Spleen (tissue), 7 donors: ENCODE results near the gene EXOC4.

Experiments
- POLR2A ChIP-seq, 3 donors: fragments of 450-650 bp; IDR thresholded peaks; one replicate each; pipeline ENCODE4 v1.5.1; 2017; ENCODE audit warnings: antibody characterized with exemption in 3 of 3, mild to moderate bottlenecking in 1 of 3
- POLR2AphosphoS5 ChIP-seq, 3 donors: sonication (generic); formaldehyde crosslinking; IDR thresholded peaks; one replicate each; pipeline ENCODE4 v1.5.1; 2017; ENCODE audit warnings: antibody characterized with exemption in 3 of 3
- TF ChIP-seq, protein P1 (sequence below), 11 experiments: fragments of 200-600 bp in 7 of 11; fragments of 450-650 bp in 4 of 11; sonication (generic) in 4 of 11; IDR thresholded peaks in 8 of 11; conservative IDR thresholded peaks in 3 of 11; 1 replicate in 7 of 11; 2 replicates in 4 of 11; pipeline versions ENCODE4 v1.4.0 to v1.8.0; 2016 to 2021; ENCODE audit warnings: antibody characterized with exemption in 11 of 11, inconsistent platforms in 4 of 11, mild to moderate bottlenecking in 1 of 11
- donor health status: DM: no; HTN: no; CAD: no; lungs with moderate emphysema.
- donor health status: DM: no; HTN: no; CAD: no.
- donor health status: DM: no; HTN: no; CAD: no.

GRCh38 chr7:133572087-133572486 lies 319.2 kb downstream of the EXOC4 start:
- TF ChIP-seq, protein P1, sequence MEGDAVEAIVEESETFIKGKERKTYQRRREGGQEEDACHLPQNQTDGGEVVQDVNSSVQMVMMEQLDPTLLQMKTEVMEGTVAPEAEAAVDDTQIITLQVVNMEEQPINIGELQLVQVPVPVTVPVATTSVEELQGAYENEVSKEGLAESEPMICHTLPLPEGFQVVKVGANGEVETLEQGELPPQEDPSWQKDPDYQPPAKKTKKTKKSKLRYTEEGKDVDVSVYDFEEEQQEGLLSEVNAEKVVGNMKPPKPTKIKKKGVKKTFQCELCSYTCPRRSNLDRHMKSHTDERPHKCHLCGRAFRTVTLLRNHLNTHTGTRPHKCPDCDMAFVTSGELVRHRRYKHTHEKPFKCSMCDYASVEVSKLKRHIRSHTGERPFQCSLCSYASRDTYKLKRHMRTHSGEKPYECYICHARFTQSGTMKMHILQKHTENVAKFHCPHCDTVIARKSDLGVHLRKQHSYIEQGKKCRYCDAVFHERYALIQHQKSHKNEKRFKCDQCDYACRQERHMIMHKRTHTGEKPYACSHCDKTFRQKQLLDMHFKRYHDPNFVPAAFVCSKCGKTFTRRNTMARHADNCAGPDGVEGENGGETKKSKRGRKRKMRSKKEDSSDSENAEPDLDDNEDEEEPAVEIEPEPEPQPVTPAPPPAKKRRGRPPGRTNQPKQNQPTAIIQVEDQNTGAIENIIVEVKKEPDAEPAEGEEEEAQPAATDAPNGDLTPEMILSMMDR (IDR thresholded peaks at IDR 0.05 in 8 of 11, conservative IDR thresholded peaks at IDR 0.05 in 3 of 11): no peak
- TF ChIP-seq POLR2A (IDR thresholded peaks at IDR 0.05) (no peak), POLR2AphosphoS5 (IDR thresholded peaks at IDR 0.05) (no peak)
